ENCODE data around the gene CSMD2. TPM values are rescaled to one million over a fixed set of nuclear protein-coding genes. Genes with fewer than 3 reads are reported as not detected.

The CSMD2 gene
- total and polyA plus RNA-seq, 2 of the 4 experiments (the other 2 are of a cell fraction): under 0.01 to 0.36 TPM

DNA sequence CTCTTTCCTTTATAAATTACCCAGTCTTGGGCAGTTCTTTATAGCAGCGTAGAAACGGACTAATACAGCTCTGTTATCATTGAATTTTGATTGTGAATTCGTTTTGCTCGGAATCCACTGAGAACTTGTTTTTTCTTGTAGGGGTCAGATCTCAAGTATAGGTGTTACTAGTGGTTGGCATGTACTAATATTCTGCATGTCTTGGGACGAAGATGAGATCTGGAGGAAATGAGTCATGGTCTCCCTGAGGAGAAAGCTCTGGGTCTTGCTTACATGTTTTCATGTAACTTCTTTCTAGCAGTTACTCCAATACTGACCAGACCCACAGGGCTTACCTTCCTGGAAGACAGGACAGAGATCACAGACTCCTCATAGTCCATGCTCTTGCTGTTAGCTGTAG is 662.3 kb downstream of the CSMD2 start:
- Histone ChIP-seq H3K14ac (replicated peaks; ENCODE audit: low read depth, low read length) (no peak overlapping the region), H3K4me3 (ENCODE audit: insufficient read depth, low read depth, low read length) (no peak overlapping the region), H2BK15ac (ENCODE audit: low read depth, low read length) (no peak overlapping the region), H2AK9ac (replicated peaks; ENCODE audit: low read depth, low read length, poor library complexity) (no peak overlapping the region), H3K9ac (ENCODE audit: low read depth, low read length) (no peak overlapping the region), H2AFZ (replicated peaks; ENCODE audit: low read length, poor library complexity) (no peak overlapping the region), H3K9me1 (ENCODE audit: insufficient read depth, low read length) (no peaks in the 10 kb centered on the region), H3K27ac (ENCODE audit: insufficient read depth, low read length) (no peak overlapping the region), H3K23ac (ENCODE audit: low read depth, low read length) (no peak overlapping the region), H4K20me1 (ENCODE audit: insufficient read depth, low read length) (no peaks in the 10 kb centered on the region), H3K79me1 (ENCODE audit: low read depth in 1 of 2, low read length in 2 of 2) (no peaks in the 10 kb centered on the region), H2BK120ac (ENCODE audit: low read depth, low read length) (no peak overlapping the region), H3K56ac (ENCODE audit: extremely low read depth, insufficient read depth, low read length) (no peak overlapping the region), H3K18ac (ENCODE audit: low read depth, low read length) (no peak overlapping the region), H2AK5ac (ENCODE audit: low read depth, low read length) (no peak overlapping the region), H3K9me3 (ENCODE audit: control insufficient read depth, insufficient read depth, low read length) (no peaks in the 10 kb centered on the region), H4K8ac (ENCODE audit: low read depth in 2 of 2, low read length in 2 of 2) (no peak overlapping the region), H4K5ac (ENCODE audit: low read depth, low read length) (no peak overlapping the region), H3K4me2 (ENCODE audit: low read depth, low read length) (no peak overlapping the region), H3K4ac (ENCODE audit: low read depth, low read length) (no peak overlapping the region), H3K4me1 (ENCODE audit: control insufficient read depth, insufficient read depth, low read length) (peaks cover 2% of the 10 kb centered on the region; the same call in 1 of the 2 replicates), H2BK5ac (ENCODE audit: low read depth, low read length, poor library complexity, severe bottlenecking) (no peak overlapping the region), H3K36me3 (ENCODE audit: control insufficient read depth, insufficient read depth, low read length) (no peaks in the 10 kb centered on the region; the same call in 1 of the 2 replicates), H3K27me3 (ENCODE audit: control insufficient read depth, insufficient read depth, low read length) (no peaks in the 10 kb centered on the region), H2BK20ac (ENCODE audit: low read depth, low read length) (no peak overlapping the region), H4K91ac (ENCODE audit: insufficient read depth, low read depth, low read length) (no peak overlapping the region)
- dilution Hi-C loops (cut with HindIII; ENCODE audit: low sequenced_read_pairs, unreplicated experiment) (no loop called here), intact Hi-C loops (cut with micrococcal nuclease) (no loop called here), in situ Hi-C loops (cut with MboI; ENCODE audit: low sequenced_read_pairs) (no loop called here)
- ChIA-PET CTCF (no interaction called here), POLR2A (ENCODE audit: unreplicated experiment) (no interaction called here)
- no TSS peak for BruUV-seq (replicated peaks)
- TF ChIP-seq, protein P1, sequence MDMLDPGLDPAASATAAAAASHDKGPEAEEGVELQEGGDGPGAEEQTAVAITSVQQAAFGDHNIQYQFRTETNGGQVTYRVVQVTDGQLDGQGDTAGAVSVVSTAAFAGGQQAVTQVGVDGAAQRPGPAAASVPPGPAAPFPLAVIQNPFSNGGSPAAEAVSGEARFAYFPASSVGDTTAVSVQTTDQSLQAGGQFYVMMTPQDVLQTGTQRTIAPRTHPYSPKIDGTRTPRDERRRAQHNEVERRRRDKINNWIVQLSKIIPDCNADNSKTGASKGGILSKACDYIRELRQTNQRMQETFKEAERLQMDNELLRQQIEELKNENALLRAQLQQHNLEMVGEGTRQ (IDR thresholded peaks at IDR 0.05; ENCODE audit: low read depth, low read length): no peak
- TF ChIP-seq, protein P2, sequence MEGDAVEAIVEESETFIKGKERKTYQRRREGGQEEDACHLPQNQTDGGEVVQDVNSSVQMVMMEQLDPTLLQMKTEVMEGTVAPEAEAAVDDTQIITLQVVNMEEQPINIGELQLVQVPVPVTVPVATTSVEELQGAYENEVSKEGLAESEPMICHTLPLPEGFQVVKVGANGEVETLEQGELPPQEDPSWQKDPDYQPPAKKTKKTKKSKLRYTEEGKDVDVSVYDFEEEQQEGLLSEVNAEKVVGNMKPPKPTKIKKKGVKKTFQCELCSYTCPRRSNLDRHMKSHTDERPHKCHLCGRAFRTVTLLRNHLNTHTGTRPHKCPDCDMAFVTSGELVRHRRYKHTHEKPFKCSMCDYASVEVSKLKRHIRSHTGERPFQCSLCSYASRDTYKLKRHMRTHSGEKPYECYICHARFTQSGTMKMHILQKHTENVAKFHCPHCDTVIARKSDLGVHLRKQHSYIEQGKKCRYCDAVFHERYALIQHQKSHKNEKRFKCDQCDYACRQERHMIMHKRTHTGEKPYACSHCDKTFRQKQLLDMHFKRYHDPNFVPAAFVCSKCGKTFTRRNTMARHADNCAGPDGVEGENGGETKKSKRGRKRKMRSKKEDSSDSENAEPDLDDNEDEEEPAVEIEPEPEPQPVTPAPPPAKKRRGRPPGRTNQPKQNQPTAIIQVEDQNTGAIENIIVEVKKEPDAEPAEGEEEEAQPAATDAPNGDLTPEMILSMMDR (conservative IDR thresholded peaks at IDR 0.05; ENCODE audit: low read depth, low read length): no peak
- no peak for TF ChIP-seq BHLHE40 (IDR thresholded peaks at IDR 0.05; ENCODE audit: low read depth, low read length)
- no peak for TF ChIP-seq SMC3 (IDR thresholded peaks at IDR 0.05; ENCODE audit: low read depth, low read length)
- no peak for TF ChIP-seq FOS (IDR thresholded peaks at IDR 0.05; ENCODE audit: low read depth, low read length)
- no peak for TF ChIP-seq MXI1 (IDR thresholded peaks at IDR 0.05; ENCODE audit: borderline replicate concordance, low read depth, low read length)
- TF ChIP-seq CEBPB (IDR thresholded peaks at IDR 0.05; ENCODE audit: low read depth, low read length): no peak
- TF ChIP-seq MAFK (IDR thresholded peaks at IDR 0.05; ENCODE audit: low read depth, low read length): no peak
- no peak for TF ChIP-seq CHD1 (IDR thresholded peaks at IDR 0.05; ENCODE audit: low read depth, low read length)
- TF ChIP-seq RCOR1 (IDR thresholded peaks at IDR 0.05; ENCODE audit: insufficient replicate concordance, low read length): no peak
- TF ChIP-seq NFE2L2 (IDR thresholded peaks at IDR 0.05; ENCODE audit: low read depth, low read length): no peak
- TF ChIP-seq, protein P3, sequence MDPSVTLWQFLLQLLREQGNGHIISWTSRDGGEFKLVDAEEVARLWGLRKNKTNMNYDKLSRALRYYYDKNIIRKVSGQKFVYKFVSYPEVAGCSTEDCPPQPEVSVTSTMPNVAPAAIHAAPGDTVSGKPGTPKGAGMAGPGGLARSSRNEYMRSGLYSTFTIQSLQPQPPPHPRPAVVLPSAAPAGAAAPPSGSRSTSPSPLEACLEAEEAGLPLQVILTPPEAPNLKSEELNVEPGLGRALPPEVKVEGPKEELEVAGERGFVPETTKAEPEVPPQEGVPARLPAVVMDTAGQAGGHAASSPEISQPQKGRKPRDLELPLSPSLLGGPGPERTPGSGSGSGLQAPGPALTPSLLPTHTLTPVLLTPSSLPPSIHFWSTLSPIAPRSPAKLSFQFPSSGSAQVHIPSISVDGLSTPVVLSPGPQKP (IDR thresholded peaks at IDR 0.05; ENCODE audit: borderline replicate concordance, low read depth, low read length): no peak
- TF ChIP-seq RFX5 (IDR thresholded peaks at IDR 0.05; ENCODE audit: low read depth, low read length): no peak
- no peak for TF ChIP-seq POLR2A (IDR thresholded peaks at IDR 0.05; ENCODE audit: low read depth, low read length)
- TF ChIP-seq RAD21 (IDR thresholded peaks at IDR 0.05; ENCODE audit: low read length): no peak
- no peak for TF ChIP-seq MAZ (IDR thresholded peaks at IDR 0.05; ENCODE audit: borderline replicate concordance, low read depth, low read length)
- ATAC-seq (ENCODE audit: low read depth): peak; percentile 46
- peak; percentile 49 for DNase-seq
- WGBS, 2 experiments (ENCODE audit: extremely low coverage in 2 of 2, insufficient read length in 1 of 2): no CpG with 5 or more reads among the region's 5 CpGs
